BE2C (cell line): ENCODE results near the gene PCDHGB2.
"Not testable (repeated sequence)": the region's sequence is repeated elsewhere in the genome, so short reads cannot be mapped to it uniquely, and the experiment has no call there.

Source experiments
- DNase-seq: peaks from one replicate; pipeline ENCODE4 v3.0.0-alpha.2; 2020
- H3K27me3 ChIP-seq: fragments of 250-450 bp; sonication (Bioruptor Pico); 2 replicates; pipeline ENCODE4 v1.5.1; 2020; ENCODE audit warnings: mild to moderate bottlenecking
- H3K36me3 ChIP-seq: fragments of 250-450 bp; sonication (Bioruptor Pico); 2 replicates; pipeline ENCODE4 v1.5.1; 2020; ENCODE audit warnings: mild to moderate bottlenecking
- H3K4me1 ChIP-seq: fragments of 250-450 bp; sonication (Bioruptor Pico); 2 replicates; pipeline ENCODE4 v1.5.1; 2020
- H3K4me3 ChIP-seq: 2 replicates; pipeline ENCODE4 v1.5.1; 2011; ENCODE audit warnings: low read depth, low read length
- H3K9me3 ChIP-seq: fragments of 250-450 bp; sonication (Bioruptor Pico); 2 replicates; pipeline ENCODE4 v1.5.1; 2020
- CTCF ChIP-seq: IDR thresholded peaks from 2 replicates; pipeline ENCODE4 v1.5.1; 2012; ENCODE audit warnings: mild to moderate bottlenecking, low read depth, low read length

PCDHGB2 gene

GRCh38 chr5:141373673-141374317 lies 14.0 kb downstream of the PCDHGB2 start, which contains the start of gene PCDHGA6:
PCDHGA6 (plus strand) TSS chr5:141373891; CDS start chr5:141374084, 193 bp downstream.
- Histone ChIP-seq H3K4me3 (no peak within 1 kb of the TSS), H3K36me3 (peaks cover 29% of the 10 kb centered on the region), H3K27me3 (no peaks in the 10 kb centered on the region), H3K9me3 (peaks cover 2% of the 10 kb centered on the region; the same call in 1 of the 2 replicates), H3K4me1 (no peaks in the 10 kb centered on the region)
- DNase-seq = no peak
- TF ChIP-seq CTCF = no peak

- no peak for DNase-seq
- no peak for TF ChIP-seq CTCF
- H3K27me3 ChIP-seq = no peaks in the 10 kb centered on the region
- no peak overlapping the region for H3K4me3 ChIP-seq
- peaks cover 2% of the 10 kb centered on the region; the same call in 1 of the 2 replicates for H3K9me3 ChIP-seq
- H3K36me3 ChIP-seq = peaks cover 29% of the 10 kb centered on the region
- no peaks in the 10 kb centered on the region for H3K4me1 ChIP-seq
Measured at GRCh38 chr5:141374627-141375026, 14.8 kb downstream of the PCDHGB2 start.

- peaks cover 25% of the 10 kb centered on the region for H3K36me3 ChIP-seq
- not testable (repeated sequence) for DNase-seq, H3K27me3 ChIP-seq, H3K4me1 ChIP-seq, H3K4me3 ChIP-seq, H3K9me3 ChIP-seq
Measured at GRCh38 chr5:141375444-141376155, 15.8 kb downstream of the PCDHGB2 start.

GRCh38 chr5:141382469-141383294 lies 22.9 kb downstream of the PCDHGB2 start, which contains the start of gene PCDHGA7:
PCDHGA7 (plus strand) TSS chr5:141382742; CDS start chr5:141382900, 158 bp downstream.
- no peak for TF ChIP-seq CTCF
- peaks cover 12% of the 10 kb centered on the region for H3K36me3 ChIP-seq
- H3K27me3 ChIP-seq = no peaks in the 10 kb centered on the region
- no peak within 1 kb of the TSS for H3K4me3 ChIP-seq
- H3K9me3 ChIP-seq = no peaks in the 10 kb centered on the region; the same call in 1 of the 2 replicates
- H3K4me1 ChIP-seq = no peaks in the 10 kb centered on the region
- no peak for DNase-seq

GRCh38 chr5:141383345-141383744 lies 23.6 kb downstream of the PCDHGB2 start:
- peaks cover 12% of the 10 kb centered on the region for H3K36me3 ChIP-seq
- no peaks in the 10 kb centered on the region for H3K27me3 ChIP-seq
- H3K4me1 ChIP-seq = no peaks in the 10 kb centered on the region
- no peak for DNase-seq
- H3K4me3 ChIP-seq = no peak overlapping the region
- no peaks in the 10 kb centered on the region; the same call in 1 of the 2 replicates for H3K9me3 ChIP-seq
- TF ChIP-seq CTCF = no peak

GRCh38 chr5:141384471-141385267 lies 24.9 kb downstream of the PCDHGB2 start:
- H3K9me3 ChIP-seq = no peaks in the 10 kb centered on the region; the same call in 1 of the 2 replicates
- no peak for DNase-seq
- no peaks in the 10 kb centered on the region for H3K4me1 ChIP-seq
- peaks cover 12% of the 10 kb centered on the region for H3K36me3 ChIP-seq
- TF ChIP-seq CTCF = no peak
- H3K27me3 ChIP-seq = no peaks in the 10 kb centered on the region
- H3K4me3 ChIP-seq = no peak overlapping the region

GRCh38 chr5:141387557-141388311 lies 27.9 kb downstream of the PCDHGB2 start, which contains the start of gene PCDHGB4:
PCDHGB4 (plus strand) TSS chr5:141387698; CDS start chr5:141387885, 187 bp downstream.
- H3K4me3 ChIP-seq, DNase-seq, H3K9me3 ChIP-seq, H3K4me1 ChIP-seq, H3K36me3 ChIP-seq, H3K27me3 ChIP-seq: not testable (repeated sequence)
